Activated B cell treated with CpG ODN at 0.5 μM for 24 hours (primary cell): Measurements from ENCODE around the gene HPGD. TPM values are rescaled to one million over a fixed set of nuclear protein-coding genes. Genes with fewer than 3 reads are reported as not detected.

Source experiments
- ATAC-seq: fragments of 200-7000 bp; cut with Tn5 transposase; one replicate; pipeline ENCODE4 v1.10.0; 2021; ENCODE audit warnings: low read depth, mild to moderate bottlenecking, moderate library complexity
- CTCF ChIA-PET: fragments of 350-600 bp; sonication (Branson Sonifier 250); formaldehyde crosslinking; loops from one replicate; lab custom pipeline; 2021; ENCODE audit warnings: antibody characterized with exemption; lab: Charles Lee
- POLR2A ChIA-PET: fragments of 350-600 bp; sonication (Branson Sonifier 250); formaldehyde crosslinking; loops from one replicate; lab custom pipeline; 2021; ENCODE audit warnings: antibody characterized with exemption; lab: Charles Lee
- DNase-seq: peaks from one replicate; pipeline ENCODE4 v3.0.0; 2022
- H3K27ac Mint-ChIP-seq: one replicate; pipeline ENCODE4 v1.8.0; 2020; ENCODE audit warnings: mixed read lengths
- H3K27me3 Mint-ChIP-seq: one replicate; pipeline ENCODE4 v1.8.0; 2021; ENCODE audit warnings: mixed read lengths
- H3K36me3 Mint-ChIP-seq: one replicate; pipeline ENCODE4 v1.8.0; 2021; ENCODE audit warnings: low read depth, mixed read lengths
- H3K4me1 Mint-ChIP-seq: one replicate; pipeline ENCODE4 v1.8.0; 2021; ENCODE audit warnings: mixed read lengths
- H3K4me3 Mint-ChIP-seq: one replicate; pipeline ENCODE4 v1.8.0; 2020; ENCODE audit warnings: mild to moderate bottlenecking, mixed read lengths
- H3K9me3 Mint-ChIP-seq: one replicate; pipeline ENCODE4 v1.8.0; 2020; ENCODE audit warnings: mixed read lengths
- intact Hi-C: fragments of 100-400 bp; cut with micrococcal nuclease; formaldehyde crosslinking; loops from one replicate; pipeline ENCODE4 v1.15.1; 2024
- total RNA-seq: library from RNA; stranded (reverse); gene quantifications from 2 replicates; pipeline ENCODE4 v1.2.3, GENCODE V29; 2022
- TF ChIP-seq, protein P1 (sequence below): fragments of 200-600 bp; IDR thresholded peaks from one replicate; pipeline ENCODE4 v1.8.0; 2022; ENCODE audit warnings: antibody characterized with exemption, mild to moderate bottlenecking

The HPGD gene
- total RNA-seq, 1 donor from 2014 or later = not detected

GRCh38 chr4:174483792-174484191 lies 38.5 kb downstream of the HPGD start:
- Mint-ChIP-seq H3K9me3 (no peaks in the 10 kb centered on the region), H3K27ac (no peak overlapping the region)

GRCh38 chr4:174479140-174479539 lies 43.1 kb downstream of the HPGD start:
- TF ChIP-seq, protein P1, sequence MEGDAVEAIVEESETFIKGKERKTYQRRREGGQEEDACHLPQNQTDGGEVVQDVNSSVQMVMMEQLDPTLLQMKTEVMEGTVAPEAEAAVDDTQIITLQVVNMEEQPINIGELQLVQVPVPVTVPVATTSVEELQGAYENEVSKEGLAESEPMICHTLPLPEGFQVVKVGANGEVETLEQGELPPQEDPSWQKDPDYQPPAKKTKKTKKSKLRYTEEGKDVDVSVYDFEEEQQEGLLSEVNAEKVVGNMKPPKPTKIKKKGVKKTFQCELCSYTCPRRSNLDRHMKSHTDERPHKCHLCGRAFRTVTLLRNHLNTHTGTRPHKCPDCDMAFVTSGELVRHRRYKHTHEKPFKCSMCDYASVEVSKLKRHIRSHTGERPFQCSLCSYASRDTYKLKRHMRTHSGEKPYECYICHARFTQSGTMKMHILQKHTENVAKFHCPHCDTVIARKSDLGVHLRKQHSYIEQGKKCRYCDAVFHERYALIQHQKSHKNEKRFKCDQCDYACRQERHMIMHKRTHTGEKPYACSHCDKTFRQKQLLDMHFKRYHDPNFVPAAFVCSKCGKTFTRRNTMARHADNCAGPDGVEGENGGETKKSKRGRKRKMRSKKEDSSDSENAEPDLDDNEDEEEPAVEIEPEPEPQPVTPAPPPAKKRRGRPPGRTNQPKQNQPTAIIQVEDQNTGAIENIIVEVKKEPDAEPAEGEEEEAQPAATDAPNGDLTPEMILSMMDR = no peak
- no peaks in the 10 kb centered on the region for H3K9me3 Mint-ChIP-seq
- ATAC-seq (no peak), DNase-seq (no peak)
- no peak overlapping the region for H3K4me3 Mint-ChIP-seq
- CTCF ChIA-PET = no interaction called here
- H3K4me1 Mint-ChIP-seq = no peaks in the 10 kb centered on the region
- H3K27ac Mint-ChIP-seq = no peak overlapping the region
- POLR2A ChIA-PET = no interaction called here
- intact Hi-C loops = no loop called here
- H3K27me3 Mint-ChIP-seq = peaks cover 3% of the 10 kb centered on the region
- H3K36me3 Mint-ChIP-seq = no peaks in the 10 kb centered on the region

More at GRCh38 chr4:174483792-174484191, 38.5 kb downstream of the HPGD start:
- H3K36me3 Mint-ChIP-seq = no peaks in the 10 kb centered on the region
- H3K27me3 Mint-ChIP-seq = no peaks in the 10 kb centered on the region
- DNase-seq (no peak), ATAC-seq (no peak)
- H3K4me3 Mint-ChIP-seq = no peak overlapping the region
- CTCF ChIA-PET = no interaction called here
- TF ChIP-seq, protein P1 = no peak
- intact Hi-C loops = loop anchor here (5.0 kb wide), 1 partner anchor 149 kb away; no protein-coding TSS in a partner anchor
- POLR2A ChIA-PET = no interaction called here
- no peaks in the 10 kb centered on the region for H3K4me1 Mint-ChIP-seq

- ChIA-PET CTCF (no interaction called here), POLR2A (no interaction called here)
- intact Hi-C loops = no loop called here
- ATAC-seq (no peak), DNase-seq (no peak)
- peaks cover 3% of the 10 kb centered on the region for H3K27me3 Mint-ChIP-seq
- TF ChIP-seq, protein P1 = no peak
- H3K27ac Mint-ChIP-seq = no peak overlapping the region
- no peaks in the 10 kb centered on the region for H3K9me3 Mint-ChIP-seq
- H3K4me3 Mint-ChIP-seq = no peak overlapping the region
- no peaks in the 10 kb centered on the region for H3K4me1 Mint-ChIP-seq
- H3K36me3 Mint-ChIP-seq = no peaks in the 10 kb centered on the region
Observed at GRCh38 chr4:174475528-174475927, 46.8 kb downstream of the HPGD start.

DNA sequence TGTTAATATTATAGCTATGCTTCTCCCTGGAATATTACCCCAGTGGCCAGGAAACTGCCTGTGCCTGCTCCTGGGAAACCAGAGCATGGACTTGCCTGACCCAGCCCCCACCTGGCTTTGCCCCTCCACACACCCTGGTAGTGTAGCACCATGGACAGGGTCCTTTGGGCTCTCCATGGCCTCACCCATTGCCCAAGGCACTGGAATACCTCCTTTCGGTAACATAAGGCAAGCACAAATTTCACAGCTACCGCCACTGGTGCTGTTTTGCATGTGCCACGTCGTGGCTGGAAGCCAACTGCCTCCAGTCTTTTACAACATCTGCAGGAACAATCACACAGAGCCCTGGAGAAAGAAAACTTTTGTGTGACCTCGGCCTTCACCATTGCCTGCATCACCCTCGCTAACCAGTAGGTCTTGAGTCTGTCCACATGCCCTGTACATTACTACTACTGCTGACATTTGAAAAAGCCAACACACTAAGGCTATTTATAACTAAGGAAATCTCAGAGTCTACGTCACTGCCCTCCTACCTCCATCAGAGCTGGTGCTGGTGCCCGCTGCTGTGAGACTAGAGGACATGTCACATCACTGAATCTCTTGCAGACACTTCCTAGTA lies 47.7 kb downstream of the HPGD start:
- no peaks in the 10 kb centered on the region for H3K36me3 Mint-ChIP-seq
- H3K27me3 Mint-ChIP-seq = peaks cover 3% of the 10 kb centered on the region
- H3K27ac Mint-ChIP-seq = no peak overlapping the region
- H3K9me3 Mint-ChIP-seq = no peaks in the 10 kb centered on the region
- ATAC-seq (no peak), DNase-seq (no peak)
- ChIA-PET CTCF (no interaction called here), POLR2A (no interaction called here)
- H3K4me3 Mint-ChIP-seq = no peak overlapping the region
- intact Hi-C loops = no loop called here
- H3K4me1 Mint-ChIP-seq = no peaks in the 10 kb centered on the region
- TF ChIP-seq, protein P1 = no peak

DNA sequence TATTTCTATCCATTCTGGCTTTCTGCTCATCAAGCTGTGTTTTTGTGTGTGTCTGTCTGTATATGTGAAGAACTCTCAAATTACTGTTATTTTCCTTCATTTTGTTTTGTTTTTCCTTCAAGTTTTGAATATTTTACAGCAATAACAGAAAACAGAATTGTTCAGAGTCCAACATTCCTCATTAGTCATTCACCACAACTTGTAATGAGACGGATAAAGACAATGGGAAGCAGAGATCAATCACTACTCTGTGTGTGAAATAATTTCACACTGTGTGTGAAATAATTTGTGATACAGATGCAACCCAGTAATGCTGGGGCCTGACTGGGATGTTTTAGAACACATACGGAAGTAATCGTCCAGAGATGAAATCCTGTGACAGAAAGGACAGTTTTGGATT lies 55.2 kb downstream of the HPGD start:
- H3K27me3 Mint-ChIP-seq = no peaks in the 10 kb centered on the region
- peaks cover 4% of the 10 kb centered on the region for H3K9me3 Mint-ChIP-seq
- no peaks in the 10 kb centered on the region for H3K4me1 Mint-ChIP-seq
- H3K27ac Mint-ChIP-seq = no peak overlapping the region
- intact Hi-C loops = no loop called here
- TF ChIP-seq, protein P1 = no peak
- CTCF ChIA-PET = no interaction called here
- H3K36me3 Mint-ChIP-seq = no peaks in the 10 kb centered on the region
- POLR2A ChIA-PET = no interaction called here
- no peak overlapping the region for H3K4me3 Mint-ChIP-seq
- no peak for DNase-seq
- ATAC-seq = no peak
